Epithelial cell of proximal tubule (primary cell): Measurements from ENCODE around the gene SPR. TPM values are rescaled to one million over a fixed set of nuclear protein-coding genes. Genes with fewer than 3 reads are reported as not detected.
A peak's percentile ranks its signal among the peaks of the same experiment; 100 is the strongest.

Experiments used
- DNase-seq: peaks from one replicate; pipeline ENCODE4 v3.0.0-alpha.2; 2011; ENCODE audit warnings: low read depth
- H3K4me3 ChIP-seq: 2 replicates; pipeline ENCODE4 v1.5.1; 2011; ENCODE audit warnings: low read depth, mild to moderate bottlenecking, low read length
- CTCF ChIP-seq: conservative IDR thresholded peaks from 2 replicates; pipeline ENCODE4 v1.5.1; 2012; ENCODE audit warnings: low read depth, mild to moderate bottlenecking, low read length
- total RNA-seq: library from RNA; depleted of rRNA; stranded (reverse); fragments of >200 nt; gene quantifications from 2 replicates; pipeline ENCODE4 v1.2.3, GENCODE V29; 2015

The SPR gene
- total RNA-seq, 1 donor from 2014 or later = 29.5 TPM

GRCh38 chr2:72915320-72915906, 28.2 kb downstream of the SPR start:
- peak overlapping the region; percentile 69 for H3K4me3 ChIP-seq
- TF ChIP-seq CTCF = no peak
- DNase-seq = no peak

- peak overlapping the region; percentile 69 for H3K4me3 ChIP-seq
- no peak for DNase-seq
Measured at GRCh38 chr2:72915907-72916742, 28.9 kb downstream of the SPR start.

GRCh38 chr2:72916743-72917137, 29.5 kb downstream of the SPR start:
- no peak for DNase-seq
- no peak for TF ChIP-seq CTCF
- peak overlapping the region; percentile 69 for H3K4me3 ChIP-seq

More at GRCh38 chr2:72915907-72916742, 28.9 kb downstream of the SPR start:
- TF ChIP-seq CTCF = no peak

GRCh38 chr2:72917138-72917876, 30.1 kb downstream of the SPR start, which contains the start of gene EMX1:
Gene EMX1, plus strand, starts transcription at chr2:72917519. Its CDS starts 334 bp downstream, at chr2:72917853.
- peak within 1 kb of the TSS; percentile 69 for H3K4me3 ChIP-seq

GRCh38 chr2:72917877-72918553, 30.8 kb downstream of the SPR start:
- peak overlapping the region; percentile 69 for H3K4me3 ChIP-seq
- no peak for TF ChIP-seq CTCF
- DNase-seq = no peak

More at GRCh38 chr2:72917138-72917876, 30.1 kb downstream of the SPR start, which contains the start of gene EMX1:
- no peak for DNase-seq
- TF ChIP-seq CTCF = no peak
